T-helper 17 cell (primary cell): ENCODE data around the gene TAB3. TPM values are rescaled to one million over a fixed set of nuclear protein-coding genes. Genes with fewer than 3 reads are reported as not detected.

ENCODE experiments used
- ATAC-seq: fragments of 150-1000 bp; cut with Tn5 transposase; 2 replicates; pipeline ENCODE4 v1.10.0; 2021; ENCODE audit warnings: mild to moderate bottlenecking, moderate library complexity
- DNase-seq, 3 donors: peaks; one replicate each; pipeline versions ENCODE4 v3.0.0 to v3.0.0-alpha.2; 2020 to 2021
- H3K9me3 ChIP-seq: one replicate; pipeline ENCODE4 v1.7.0; 2013; ENCODE audit warnings: low read length, mild to moderate bottlenecking; ENCODE audit not compliant: control insufficient read depth, poor library complexity, severe bottlenecking
- H3K27ac Mint-ChIP-seq: one replicate; pipeline ENCODE4 v1.8.0; 2022; ENCODE audit warnings: mild to moderate bottlenecking, moderate library complexity, mixed read lengths
- H3K27me3 Mint-ChIP-seq: one replicate; pipeline ENCODE4 v1.8.0; 2022; ENCODE audit warnings: mixed read lengths
- H3K36me3 Mint-ChIP-seq: one replicate; pipeline ENCODE4 v1.8.0; 2022; ENCODE audit warnings: low read depth, mixed read lengths
- H3K4me1 Mint-ChIP-seq: one replicate; pipeline ENCODE4 v1.8.0; 2022; ENCODE audit warnings: mild to moderate bottlenecking, mixed read lengths
- H3K4me3 Mint-ChIP-seq: one replicate; pipeline ENCODE4 v1.8.0; 2022; ENCODE audit warnings: mild to moderate bottlenecking, moderate library complexity, mixed read lengths
- total RNA-seq, 4 donors: library from RNA in 2 of 4; stranded (reverse) in 2 of 4; gene quantifications; one replicate each; pipeline ENCODE4 v1.2.3 and lab custom pipeline; 2022 to 2026

The TAB3 gene
- total RNA-seq, 2 donors from 2014 or later, result 23.1 to 28.3 TPM

GRCh38 chrX:30795981-30796958, 92.8 kb downstream of the TAB3 start:
- ATAC-seq, result no peak
- H3K36me3 Mint-ChIP-seq, result no peaks in the 10 kb centered on the region
- H3K4me3 Mint-ChIP-seq, result no peak overlapping the region
- no peaks in the 10 kb centered on the region for H3K4me1 Mint-ChIP-seq
- no peaks in the 10 kb centered on the region for H3K9me3 ChIP-seq
- no peak overlapping the region for H3K27ac Mint-ChIP-seq
- no peak for DNase-seq
- no peaks in the 10 kb centered on the region for H3K27me3 Mint-ChIP-seq

DNA sequence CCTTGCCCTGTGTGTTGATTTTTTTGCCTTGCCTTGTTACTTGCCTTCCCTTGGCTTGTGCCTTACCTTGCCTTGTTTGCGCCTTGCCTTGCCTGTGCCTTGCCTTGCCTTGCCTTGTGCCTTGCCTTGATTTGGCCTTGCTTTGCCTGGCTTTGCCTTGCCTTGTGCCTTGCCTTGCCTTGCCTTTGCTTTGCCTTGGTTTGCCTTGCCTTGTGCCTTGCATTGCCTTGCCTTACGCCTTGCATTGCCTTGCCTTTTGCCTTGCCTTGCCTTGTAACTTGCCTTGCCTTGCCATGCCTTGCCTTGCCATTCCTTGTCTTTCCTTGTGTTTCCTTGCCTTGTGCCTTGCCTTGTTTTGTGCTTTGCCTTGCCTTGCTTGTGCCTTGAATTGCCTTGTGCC, 94.6 kb downstream of the TAB3 start:
- DNase-seq, result no peak
- no peak for ATAC-seq
- no peaks in the 10 kb centered on the region for H3K9me3 ChIP-seq
- Mint-ChIP-seq H3K27me3 (no peaks in the 10 kb centered on the region), H3K4me1 (no peaks in the 10 kb centered on the region), H3K36me3 (no peaks in the 10 kb centered on the region), H3K27ac (no peak overlapping the region), H3K4me3 (no peak overlapping the region)

DNA sequence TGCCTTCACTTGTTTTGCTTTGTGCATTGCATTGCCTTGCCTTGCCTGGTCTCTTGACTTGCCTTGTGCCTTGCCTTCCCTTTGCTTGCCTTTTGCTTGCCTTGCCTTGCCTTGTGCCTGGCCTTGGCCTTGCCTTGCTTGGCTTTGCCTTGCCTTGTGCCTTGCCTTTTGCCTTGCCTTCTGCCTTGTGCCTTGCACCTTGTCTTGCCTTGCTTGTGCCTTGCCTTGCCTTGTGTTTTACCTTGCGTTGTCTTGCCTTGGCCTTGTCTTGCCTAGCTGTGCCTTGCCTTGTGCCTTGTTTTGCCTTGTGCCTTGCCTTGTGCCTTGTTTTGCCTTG, 95.3 kb downstream of the TAB3 start:
- Mint-ChIP-seq H3K4me3 (no peak overlapping the region), H3K27ac (no peak overlapping the region), H3K4me1 (no peaks in the 10 kb centered on the region), H3K27me3 (no peaks in the 10 kb centered on the region), H3K36me3 (no peaks in the 10 kb centered on the region)
- no peaks in the 10 kb centered on the region for H3K9me3 ChIP-seq
- ATAC-seq (no peak), DNase-seq (no peak)

GRCh38 chrX:30793075-30793766, 95.8 kb downstream of the TAB3 start:
- Mint-ChIP-seq H3K4me3 (no peak overlapping the region), H3K27ac (no peak overlapping the region)

DNA sequence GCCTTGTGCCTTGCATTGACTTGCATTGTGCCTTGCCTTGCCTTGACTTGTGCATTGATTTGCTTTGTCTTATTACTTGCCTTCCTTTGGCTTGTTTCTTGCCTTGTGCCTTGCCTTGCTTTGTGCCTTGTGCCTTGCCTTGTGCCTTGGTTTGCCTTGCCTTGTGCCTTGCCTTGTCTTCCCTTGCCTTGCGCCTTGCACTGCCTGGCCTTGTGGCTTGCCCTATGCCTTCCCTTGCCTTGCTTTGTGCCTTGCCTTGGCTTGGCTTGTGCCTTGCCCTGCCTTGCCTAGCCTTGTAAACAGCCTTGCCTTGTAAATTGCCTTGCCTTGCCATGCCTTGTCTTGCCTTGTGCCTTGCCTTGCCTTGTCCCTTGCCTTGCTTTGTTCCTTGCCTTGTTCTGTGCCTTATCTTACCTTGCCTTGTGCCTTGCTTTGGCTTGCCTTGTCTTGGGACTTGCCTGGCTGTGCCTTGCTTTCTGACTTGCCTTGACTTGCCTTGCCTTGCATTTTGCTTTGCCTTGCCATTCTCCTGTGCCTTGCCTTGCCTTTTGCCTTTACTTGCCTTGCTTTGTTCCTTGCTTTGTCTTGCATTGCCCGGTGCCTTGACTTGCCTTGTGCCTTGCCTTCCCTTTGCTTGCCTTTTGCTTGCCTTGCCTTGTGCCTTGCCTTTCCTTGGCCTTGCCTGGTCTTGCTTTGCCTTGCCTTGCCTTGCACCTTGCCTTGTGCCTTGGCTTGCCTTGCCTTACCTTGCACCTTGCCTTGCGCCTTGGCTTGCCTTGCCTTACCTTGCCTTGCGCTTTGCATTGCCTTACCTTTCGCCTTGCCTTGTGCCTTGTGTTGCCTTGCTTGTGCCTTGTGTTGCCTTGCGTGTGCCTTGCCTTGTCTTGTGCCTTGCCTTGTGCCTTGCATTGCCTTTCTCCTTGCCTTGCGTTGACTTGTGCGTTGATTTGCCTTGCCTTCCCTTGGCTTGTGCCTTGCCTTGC, 97.5 kb downstream of the TAB3 start:
- no peak overlapping the region for H3K27ac Mint-ChIP-seq
- H3K9me3 ChIP-seq, result no peaks in the 10 kb centered on the region
- no peak for ATAC-seq

More at GRCh38 chrX:30793075-30793766, 95.8 kb downstream of the TAB3 start:
- Mint-ChIP-seq H3K36me3 (no peaks in the 10 kb centered on the region), H3K4me1 (no peaks in the 10 kb centered on the region), H3K27me3 (no peaks in the 10 kb centered on the region)
- H3K9me3 ChIP-seq, result no peaks in the 10 kb centered on the region
- ATAC-seq (no peak), DNase-seq (no peak)

GRCh38 chrX:30787012-30787411, 102.0 kb downstream of the TAB3 start:
- DNase-seq (no peak), ATAC-seq (no peak)
- H3K9me3 ChIP-seq, result no peaks in the 10 kb centered on the region
- Mint-ChIP-seq H3K36me3 (no peaks in the 10 kb centered on the region), H3K4me3 (no peak overlapping the region), H3K4me1 (no peaks in the 10 kb centered on the region), H3K27me3 (no peaks in the 10 kb centered on the region), H3K27ac (no peak overlapping the region)

More for the DNA sequence above, 97.5 kb downstream of the TAB3 start:
- Mint-ChIP-seq H3K36me3 (no peaks in the 10 kb centered on the region), H3K4me3 (no peak overlapping the region), H3K27me3 (no peaks in the 10 kb centered on the region), H3K4me1 (no peaks in the 10 kb centered on the region)
- DNase-seq, result no peak

DNA sequence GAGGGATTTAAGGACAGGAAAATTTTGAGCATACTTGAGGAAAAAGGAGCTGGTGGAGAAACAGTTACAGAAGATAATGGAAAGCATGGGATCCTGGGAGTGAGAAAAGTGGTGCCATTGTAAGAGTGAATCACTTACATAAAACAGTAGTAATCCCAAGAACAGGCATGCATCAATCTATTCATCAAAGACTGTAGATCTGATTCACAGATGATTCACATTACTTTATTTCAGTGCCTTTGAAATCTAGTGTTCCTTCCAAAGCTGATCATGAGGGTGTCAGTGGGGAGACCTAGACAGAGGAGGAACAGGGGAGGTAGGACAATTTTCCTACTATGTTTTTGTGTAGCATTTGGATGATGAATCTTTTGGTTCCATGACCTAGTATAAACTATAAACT, 102.7 kb downstream of the TAB3 start:
- H3K4me1 Mint-ChIP-seq, result no peaks in the 10 kb centered on the region
- no peaks in the 10 kb centered on the region for H3K9me3 ChIP-seq
- no peak overlapping the region for H3K4me3 Mint-ChIP-seq
- DNase-seq (no peak), ATAC-seq (no peak)
- H3K27ac Mint-ChIP-seq, result no peak overlapping the region
- no peaks in the 10 kb centered on the region for H3K36me3 Mint-ChIP-seq
- H3K27me3 Mint-ChIP-seq, result peaks cover 4% of the 10 kb centered on the region

DNA sequence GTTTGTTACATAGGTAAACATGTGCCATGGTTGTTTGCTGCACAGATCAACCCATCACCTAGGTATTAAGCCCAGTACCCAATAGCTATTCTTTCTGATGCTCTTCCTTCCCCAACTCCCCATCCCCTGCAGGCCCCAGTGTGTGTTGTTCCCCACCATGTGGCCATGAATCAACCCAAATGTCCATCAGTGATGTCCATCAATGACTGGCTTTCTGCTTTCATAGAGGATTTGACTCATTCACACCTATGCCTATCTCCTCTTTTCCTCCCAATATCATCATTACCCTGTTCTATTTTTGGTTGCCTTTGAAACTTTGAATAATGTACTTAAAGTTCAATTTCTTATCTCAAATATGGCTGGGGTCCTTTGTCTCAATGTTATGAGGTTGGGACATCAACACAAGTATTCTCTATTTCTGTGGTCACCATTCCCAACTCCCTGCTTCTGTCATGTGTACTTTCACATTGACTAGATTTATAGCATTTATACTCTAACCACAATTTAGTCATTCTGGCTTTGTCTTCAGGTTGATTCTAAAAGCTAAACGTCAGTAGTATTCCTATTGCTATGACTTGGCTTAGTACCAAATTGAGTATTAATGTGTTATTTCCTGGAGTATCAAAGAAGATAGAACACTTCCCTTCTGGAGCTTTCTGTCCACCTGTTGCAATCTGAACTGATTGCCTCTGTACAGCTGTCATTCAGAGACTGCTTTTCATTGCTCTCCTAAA, 107.2 kb downstream of the TAB3 start:
- H3K4me1 Mint-ChIP-seq, result no peaks in the 10 kb centered on the region
- peaks cover 9% of the 10 kb centered on the region for H3K27me3 Mint-ChIP-seq
- ATAC-seq, result no peak
- H3K4me3 Mint-ChIP-seq, result no peak overlapping the region
- no peaks in the 10 kb centered on the region for H3K9me3 ChIP-seq
- DNase-seq, result no peak
- no peak overlapping the region for H3K27ac Mint-ChIP-seq
- H3K36me3 Mint-ChIP-seq, result no peaks in the 10 kb centered on the region

DNA sequence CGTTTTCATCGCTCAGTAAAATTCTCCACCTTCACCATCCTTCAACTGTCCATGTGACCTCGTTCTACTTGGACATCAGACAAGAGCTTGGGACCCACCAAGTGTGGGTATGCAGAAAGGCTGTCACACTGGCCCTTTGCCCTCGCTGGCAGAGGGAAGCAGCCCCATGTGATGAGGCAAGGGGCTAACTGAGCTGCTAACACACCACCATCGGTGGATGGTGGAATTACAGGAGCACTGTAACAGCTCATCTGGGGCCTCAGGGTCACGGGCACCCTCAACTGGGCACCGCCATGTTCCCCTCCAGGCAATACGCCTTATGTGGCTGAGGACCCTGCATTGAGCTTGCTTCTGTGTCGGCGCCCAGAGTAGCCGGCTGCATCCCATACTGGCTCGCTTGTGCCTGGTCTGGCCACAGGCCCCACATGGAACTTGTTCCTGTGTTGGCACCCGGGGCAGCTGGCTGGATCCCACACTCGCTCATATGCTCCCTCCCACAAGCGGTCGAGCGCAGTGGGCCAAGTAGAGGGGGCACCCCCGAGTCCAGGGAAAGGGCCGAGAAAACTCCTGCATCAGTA, 109.5 kb downstream of the TAB3 start:
- H3K4me3 Mint-ChIP-seq, result no peak overlapping the region
- ATAC-seq (no peak), DNase-seq (no peak)
- no peaks in the 10 kb centered on the region for H3K4me1 Mint-ChIP-seq
- no peaks in the 10 kb centered on the region for H3K9me3 ChIP-seq
- no peak overlapping the region for H3K27ac Mint-ChIP-seq
- H3K36me3 Mint-ChIP-seq, result no peaks in the 10 kb centered on the region
- peaks cover 9% of the 10 kb centered on the region for H3K27me3 Mint-ChIP-seq

- H3K4me3 Mint-ChIP-seq, result no peak overlapping the region
- no peaks in the 10 kb centered on the region for H3K9me3 ChIP-seq
- peaks cover 9% of the 10 kb centered on the region for H3K27me3 Mint-ChIP-seq
- no peaks in the 10 kb centered on the region for H3K36me3 Mint-ChIP-seq
- no peaks in the 10 kb centered on the region for H3K4me1 Mint-ChIP-seq
- H3K27ac Mint-ChIP-seq, result no peak overlapping the region
- ATAC-seq (no peak), DNase-seq (no peak)
Observed at GRCh38 chrX:30777575-30777974, 111.5 kb downstream of the TAB3 start.
